Stimulated activated CD4-positive, alpha-beta T cell treated with anti-CD3 and anti-CD28 coated beads, Interleukin-15, amount 100 ng/mL, for 24 hours (primary cell): ENCODE measurements around the gene FGF2.

Experiments used
- DNase-seq: peaks from one replicate; pipeline ENCODE4 v3.0.0-alpha.2; 2020

The FGF2 gene

DNA sequence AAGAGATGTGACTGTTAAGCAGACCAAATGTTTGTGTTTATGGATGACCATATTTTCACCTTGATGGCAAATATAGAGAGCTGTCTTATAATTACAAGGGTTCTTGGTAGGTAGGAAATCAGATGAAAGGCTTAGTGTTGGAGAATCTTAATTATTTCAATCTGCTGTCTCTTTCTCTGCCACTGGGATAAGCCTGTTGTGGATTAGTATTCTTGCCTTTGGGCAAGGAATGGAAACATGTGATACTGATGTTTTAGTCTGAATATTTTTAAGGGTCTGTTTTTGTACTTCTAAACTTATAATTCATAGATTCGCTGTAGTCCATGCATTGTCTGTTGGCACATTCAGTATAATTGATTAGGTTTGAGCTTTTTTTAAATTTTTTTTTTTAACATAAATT, 119.5 kb downstream of the FGF2 start:
- DNase-seq: no peak
